Spleen (tissue), 7 donors: ENCODE results near the gene ZSWIM6.

Experiments used
- CTCF ChIP-seq, 11 experiments: fragments of 200-600 bp in 7 of 11; fragments of 450-650 bp in 4 of 11; sonication (generic) in 4 of 11; IDR thresholded peaks in 8 of 11; conservative IDR thresholded peaks in 3 of 11; 1 replicate in 7 of 11; 2 replicates in 4 of 11; pipeline versions ENCODE4 v1.4.0 to v1.8.0; 2016 to 2021; ENCODE audit warnings: antibody characterized with exemption in 11 of 11, inconsistent platforms in 4 of 11, mild to moderate bottlenecking in 1 of 11
- POLR2A ChIP-seq, 3 donors: fragments of 450-650 bp; IDR thresholded peaks; one replicate each; pipeline ENCODE4 v1.5.1; 2017; ENCODE audit warnings: antibody characterized with exemption in 3 of 3, mild to moderate bottlenecking in 1 of 3
- POLR2AphosphoS5 ChIP-seq, 3 donors: sonication (generic); formaldehyde crosslinking; IDR thresholded peaks; one replicate each; pipeline ENCODE4 v1.5.1; 2017; ENCODE audit warnings: antibody characterized with exemption in 3 of 3
- donor health status: DM: no; HTN: no; CAD: no; lungs with moderate emphysema.
- donor health status: DM: no; HTN: no; CAD: no.
- donor health status: DM: no; HTN: no; CAD: no.

GRCh38 chr5:61351733-61352132, 19.7 kb downstream of the ZSWIM6 start:
- TF ChIP-seq CTCF (IDR thresholded peaks at IDR 0.05 in 8 of 11, conservative IDR thresholded peaks at IDR 0.05 in 3 of 11) (no peak), POLR2A (IDR thresholded peaks at IDR 0.05) (no peak), POLR2AphosphoS5 (IDR thresholded peaks at IDR 0.05) (no peak)
